ENCODE data around the gene SUCLG2.

SUCLG2 gene

GRCh38 chr3:67458408-67458807 lies 196.0 kb downstream of the SUCLG2 start:
- no peak for DNase-seq (ENCODE audit: low read depth)

- no peak for DNase-seq (ENCODE audit: low read depth)
Observed at GRCh38 chr3:67453628-67454027, 200.8 kb downstream of the SUCLG2 start.

- no peak for DNase-seq (ENCODE audit: low read depth)
Observed at GRCh38 chr3:67450153-67450552, 204.3 kb downstream of the SUCLG2 start.

GRCh38 chr3:67447393-67447792 lies 207.0 kb downstream of the SUCLG2 start:
- DNase-seq (ENCODE audit: low read depth) = no peak

- no peak for DNase-seq (ENCODE audit: low read depth)
Observed at GRCh38 chr3:67437789-67438188, 216.6 kb downstream of the SUCLG2 start.

- no peak for DNase-seq (ENCODE audit: low read depth)
Observed at GRCh38 chr3:67437090-67437489, 217.3 kb downstream of the SUCLG2 start.

GRCh38 chr3:67433109-67433508 lies 221.3 kb downstream of the SUCLG2 start:
- DNase-seq (ENCODE audit: low read depth) = no peak

- no peak for DNase-seq (ENCODE audit: low read depth)
Observed at GRCh38 chr3:67431887-67432286, 222.5 kb downstream of the SUCLG2 start.

GRCh38 chr3:67423722-67424121 lies 230.7 kb downstream of the SUCLG2 start:
- DNase-seq (ENCODE audit: low read depth) = no peak

GRCh38 chr3:67421912-67422311 lies 232.5 kb downstream of the SUCLG2 start:
- no peak for DNase-seq (ENCODE audit: low read depth)

GRCh38 chr3:67419779-67420178 lies 234.6 kb downstream of the SUCLG2 start:
- DNase-seq (ENCODE audit: low read depth) = no peak

- DNase-seq (ENCODE audit: low read depth) = no peak
Observed at GRCh38 chr3:67419218-67419529, 235.2 kb downstream of the SUCLG2 start.

- DNase-seq (ENCODE audit: low read depth) = no peak
Observed at GRCh38 chr3:67418426-67419217, 235.8 kb downstream of the SUCLG2 start.

GRCh38 chr3:67416703-67417102 lies 237.7 kb downstream of the SUCLG2 start:
- DNase-seq (ENCODE audit: low read depth) = no peak

- DNase-seq (ENCODE audit: low read depth) = no peak
Observed at GRCh38 chr3:67415511-67415910, 238.9 kb downstream of the SUCLG2 start.

- no peak for DNase-seq (ENCODE audit: low read depth)
Observed at GRCh38 chr3:67414740-67415139, 239.7 kb downstream of the SUCLG2 start.

- no peak for DNase-seq (ENCODE audit: low read depth)
Observed at GRCh38 chr3:67405193-67405592, 249.2 kb downstream of the SUCLG2 start.

- DNase-seq (ENCODE audit: low read depth) = no peak
Observed at GRCh38 chr3:67402873-67403272, 251.5 kb downstream of the SUCLG2 start.

GRCh38 chr3:67401921-67402320 lies 252.5 kb downstream of the SUCLG2 start:
- no peak for DNase-seq (ENCODE audit: low read depth)

GRCh38 chr3:67400476-67400875 lies 253.9 kb downstream of the SUCLG2 start:
- no peak for DNase-seq (ENCODE audit: low read depth)

GRCh38 chr3:67389176-67389575 lies 265.2 kb downstream of the SUCLG2 start:
- no peak for DNase-seq (ENCODE audit: low read depth)

- no peak for DNase-seq (ENCODE audit: low read depth)
Observed at GRCh38 chr3:67388738-67389137, 265.7 kb downstream of the SUCLG2 start.

GRCh38 chr3:67386451-67386850 lies 268.0 kb downstream of the SUCLG2 start:
- DNase-seq (ENCODE audit: low read depth) = no peak

GRCh38 chr3:67384760-67385397 lies 269.5 kb downstream of the SUCLG2 start:
- DNase-seq (ENCODE audit: low read depth) = peak; percentile 34

All from fibroblast of the conjunctiva (primary cell).